Ovary (tissue), 3 donors: ENCODE measurements around the gene NR4A1.

Source experiments
- CTCF ChIP-seq, 3 donors: fragments of 450-650 bp in 2 of 3; fragments of 200-600 bp in 1 of 3; IDR thresholded peaks; one replicate each; pipeline versions ENCODE4 v1.5.1 to v1.8.0; 2016 to 2022; ENCODE audit warnings: antibody characterized with exemption in 3 of 3, mild to moderate bottlenecking in 1 of 3
- EP300 ChIP-seq: sonication (generic); formaldehyde crosslinking; IDR thresholded peaks from one replicate; pipeline ENCODE4 v1.6.1; 2017; ENCODE audit warnings: antibody characterized with exemption
- POLR2A ChIP-seq: fragments of 450-650 bp; IDR thresholded peaks from one replicate; pipeline ENCODE4 v1.6.1; 2017; ENCODE audit warnings: antibody characterized with exemption, mild to moderate bottlenecking, moderate library complexity
- donor health status: DM: no; HTN: no; CAD: no.

- no peak for TF ChIP-seq CTCF (IDR thresholded peaks at IDR 0.05)
- no peak for TF ChIP-seq POLR2A
- no peak for TF ChIP-seq EP300
These were observed 22.5 kb downstream of the NR4A1 start for GRCh38 chr12:52073531-52074381.
